ENCODE results near the gene PPP2R5E. TPM values are rescaled to one million over a fixed set of nuclear protein-coding genes. Genes with fewer than 3 reads are reported as not detected.

The PPP2R5E gene
- polyA plus RNA-seq, 3 donors: 8.9 to 26.3 (median 15.1) TPM

- no peak for TF ChIP-seq CTCF (IDR thresholded peaks at IDR 0.05)
- Mint-ChIP-seq H3K36me3 (no peaks in the 10 kb centered on the region), H3K4me1 (peaks cover 19% of the 10 kb centered on the region), H3K4me3 (no peak overlapping the region), H3K9me3 (peaks cover 0 to 7% (median 4%) of the 10 kb centered on the region in 7 donors), H3K27me3 (ENCODE audit: low read depth in 3 of 3) (peaks cover 8 to 20% (median 12%) of the 10 kb centered on the region in 3 donors), H3K27ac (no peak overlapping the region)
- H4K20me1 ChIP-seq (ENCODE audit: insufficient read depth, low read length): no peaks in the 10 kb centered on the region
- 0% methylated on average over 1 of the region's 3 CpGs for WGBS (ENCODE audit: insufficient coverage)
- intact Hi-C loops (cut with micrococcal nuclease): no loop called here
- no peak overlapping the region for H2AFZ ChIP-seq (ENCODE audit: insufficient read depth, low read depth, low read length, poor library complexity, severe bottlenecking)
- no peak overlapping the region for H3K27ac ChIP-seq (ENCODE audit: low read depth in 1 of 2, low read length in 2 of 2)
- DNase-seq: peak in 1 of 3 donors; percentile 12
- H3K79me2 ChIP-seq (ENCODE audit: insufficient read depth, low read length): no peaks in the 10 kb centered on the region
- H3K9ac ChIP-seq (ENCODE audit: insufficient read depth, low read length, poor library complexity, severe bottlenecking): no peak overlapping the region
- no peak overlapping the region for H3K4me3 ChIP-seq (replicated peaks in 1 of 3; ENCODE audit: low read depth in 2 of 3, low read length in 3 of 3)
- H3K4me1 ChIP-seq (ENCODE audit: control insufficient read depth in 1 of 2, insufficient read depth in 2 of 2, low read length in 2 of 2): peaks cover 14 to 17% of the 10 kb centered on the region in 2 donors
- no peak overlapping the region for H3K4me2 ChIP-seq (replicated peaks; ENCODE audit: extremely low read depth, low read length, poor library complexity, severe bottlenecking)
- no peaks in the 10 kb centered on the region for H3K9me3 ChIP-seq (replicated peaks in 1 of 2; ENCODE audit: control insufficient read depth in 1 of 2, insufficient read depth in 1 of 2, low read length in 2 of 2)
- no peaks in the 10 kb centered on the region for H3K27me3 ChIP-seq (ENCODE audit: control insufficient read depth in 2 of 2, insufficient read depth in 2 of 2, low read length in 2 of 2)
- no peaks in the 10 kb centered on the region for H3K36me3 ChIP-seq (replicated peaks in 1 of 2; ENCODE audit: control insufficient read depth in 1 of 2, insufficient read depth in 2 of 2, low read length in 2 of 2)
These were observed 19.2 kb upstream of the PPP2R5E start for GRCh38 chr14:63562405-63562804.

DNA sequence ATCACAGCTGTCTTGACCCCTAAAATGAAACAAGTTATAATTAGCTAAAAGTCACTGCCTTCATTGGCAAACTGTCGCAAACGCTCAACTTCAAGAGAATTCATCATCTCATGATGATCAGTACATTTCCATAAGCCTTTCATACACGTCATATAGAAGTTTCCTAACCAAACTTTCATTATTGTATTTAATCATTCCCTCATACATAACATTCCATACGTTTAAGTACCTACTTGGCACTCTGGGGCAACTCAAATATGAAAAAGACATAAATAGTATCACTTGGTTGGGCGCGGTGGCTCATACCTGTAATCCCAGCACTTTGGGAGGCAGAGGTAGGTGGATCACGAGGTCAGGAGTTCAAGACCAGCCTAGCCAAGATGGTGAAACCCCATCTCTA, 12.4 kb upstream of the PPP2R5E start:
- H3K36me3 Mint-ChIP-seq: no peaks in the 10 kb centered on the region
- H3K4me1 ChIP-seq (ENCODE audit: control insufficient read depth in 1 of 2, insufficient read depth in 2 of 2, low read length in 2 of 2): no peaks in the 10 kb centered on the region
- WGBS (ENCODE audit: insufficient coverage): 100% methylated on average over 3 of the region's 7 CpGs

More for the DNA sequence above, 12.4 kb upstream of the PPP2R5E start:
- H3K4me3 ChIP-seq (replicated peaks in 1 of 3; ENCODE audit: low read depth in 2 of 3, low read length in 3 of 3): no peak overlapping the region
- H3K9ac ChIP-seq (ENCODE audit: insufficient read depth, low read length, poor library complexity, severe bottlenecking): no peak overlapping the region
- Mint-ChIP-seq H3K27me3 (ENCODE audit: low read depth in 3 of 3) (peaks cover 5 to 11% (median 8%) of the 10 kb centered on the region in 3 donors), H3K4me1 (no peaks in the 10 kb centered on the region), H3K27ac (no peak overlapping the region), H3K4me3 (no peak overlapping the region), H3K9me3 (peaks cover 0 to 4% (median 3%) of the 10 kb centered on the region in 7 donors)
- TF ChIP-seq CTCF (IDR thresholded peaks at IDR 0.05): no peak
- no peaks in the 10 kb centered on the region for H3K9me3 ChIP-seq (replicated peaks in 1 of 2; ENCODE audit: control insufficient read depth in 1 of 2, insufficient read depth in 1 of 2, low read length in 2 of 2)
- DNase-seq: no peak
- no peaks in the 10 kb centered on the region for H3K79me2 ChIP-seq (ENCODE audit: insufficient read depth, low read length)
- H3K36me3 ChIP-seq (replicated peaks in 1 of 2; ENCODE audit: control insufficient read depth in 1 of 2, insufficient read depth in 2 of 2, low read length in 2 of 2): no peaks in the 10 kb centered on the region
- no peaks in the 10 kb centered on the region for H3K27me3 ChIP-seq (ENCODE audit: control insufficient read depth in 2 of 2, insufficient read depth in 2 of 2, low read length in 2 of 2)
- H3K27ac ChIP-seq (ENCODE audit: low read depth in 1 of 2, low read length in 2 of 2): no peak overlapping the region
- intact Hi-C loops (cut with micrococcal nuclease): no loop called here
- H3K4me2 ChIP-seq (replicated peaks; ENCODE audit: extremely low read depth, low read length, poor library complexity, severe bottlenecking): no peak overlapping the region
- no peaks in the 10 kb centered on the region for H4K20me1 ChIP-seq (ENCODE audit: insufficient read depth, low read length)
- no peak overlapping the region for H2AFZ ChIP-seq (ENCODE audit: insufficient read depth, low read depth, low read length, poor library complexity, severe bottlenecking)
